Measurements from ENCODE around the gene TOP1.

Gene TOP1

DNA sequence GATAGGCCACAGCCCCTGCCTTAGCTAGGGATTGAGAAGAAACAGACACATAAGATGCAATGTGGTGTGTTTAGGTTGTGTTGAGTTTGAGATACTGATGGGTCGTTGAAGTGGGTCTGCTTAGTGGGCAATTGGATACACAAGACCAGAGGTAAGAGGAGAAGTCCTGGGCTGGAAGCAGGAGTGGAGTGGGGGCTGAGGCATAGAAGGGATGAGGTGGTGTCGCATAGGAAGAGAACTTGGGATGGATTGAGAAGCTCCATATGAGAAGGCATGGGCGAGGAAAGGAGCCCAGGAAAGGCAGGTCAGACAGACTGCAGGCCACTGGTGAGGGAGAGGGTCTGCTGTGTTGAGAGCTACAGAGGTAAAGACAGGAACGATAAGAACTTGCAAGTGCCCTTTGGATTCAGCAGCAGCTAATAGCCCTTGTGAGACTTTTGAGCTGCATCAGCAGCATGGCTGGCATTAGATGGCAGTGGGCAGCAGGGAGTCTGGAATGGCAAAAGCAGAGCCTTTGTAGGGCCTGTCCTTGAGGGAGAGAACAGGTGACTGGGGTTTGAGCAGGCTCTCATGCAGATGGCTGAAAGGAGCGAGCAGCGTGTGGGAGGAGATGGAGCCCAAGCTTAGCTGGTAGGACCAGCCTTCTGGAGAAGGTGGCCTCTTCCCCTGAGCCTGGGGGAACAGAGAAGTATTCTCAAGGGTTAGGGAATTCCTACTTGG, 141.9 kb downstream of the TOP1 start:
- peaks cover 0 to 98% of the 10 kb centered on the region in 2 experiments; a peak in 2 of 3 replicates for H3K36me3 ChIP-seq (ENCODE audit: control insufficient read depth in 2 of 2, insufficient read depth in 1 of 2, low read length in 2 of 2)
- TF ChIP-seq ZBTB8A (tag by site-specific recombination; IDR thresholded peaks at IDR 0.05) (no peak), ZNF76 (tag by site-specific recombination; IDR thresholded peaks at IDR 0.05; ENCODE audit: borderline replicate concordance, low read depth) (no peak), ZBTB17 (tag by site-specific recombination; IDR thresholded peaks at IDR 0.05) (peak; percentile 56), ZNF2 (tag by site-specific recombination; IDR thresholded peaks at IDR 0.05) (no peak), ZNF132 (tag by site-specific recombination; IDR thresholded peaks at IDR 0.05; ENCODE audit: borderline replicate concordance) (no peak)
- no peak overlapping the region for H3K27ac ChIP-seq (ENCODE audit: extremely low read depth, low read depth, low read length)
- H3K9me3 ChIP-seq (ENCODE audit: control insufficient read depth, insufficient read depth, low read depth, low read length): no peaks in the 10 kb centered on the region
- ChIA-PET CTCF (interaction anchor here (1.2 to 4.2 kb wide), 3 partner anchors 14 to 168 kb away, joined by 3 to 106 read pairs (median 6); partner anchors contain the start of gene LPIN3), POLR2A (no interaction called here)
- no peak overlapping the region for H3K4me3 ChIP-seq (ENCODE audit: low read depth, low read length)
- no peaks in the 10 kb centered on the region for H3K4me1 ChIP-seq (ENCODE audit: control insufficient read depth, insufficient read depth, low read length)

DNA sequence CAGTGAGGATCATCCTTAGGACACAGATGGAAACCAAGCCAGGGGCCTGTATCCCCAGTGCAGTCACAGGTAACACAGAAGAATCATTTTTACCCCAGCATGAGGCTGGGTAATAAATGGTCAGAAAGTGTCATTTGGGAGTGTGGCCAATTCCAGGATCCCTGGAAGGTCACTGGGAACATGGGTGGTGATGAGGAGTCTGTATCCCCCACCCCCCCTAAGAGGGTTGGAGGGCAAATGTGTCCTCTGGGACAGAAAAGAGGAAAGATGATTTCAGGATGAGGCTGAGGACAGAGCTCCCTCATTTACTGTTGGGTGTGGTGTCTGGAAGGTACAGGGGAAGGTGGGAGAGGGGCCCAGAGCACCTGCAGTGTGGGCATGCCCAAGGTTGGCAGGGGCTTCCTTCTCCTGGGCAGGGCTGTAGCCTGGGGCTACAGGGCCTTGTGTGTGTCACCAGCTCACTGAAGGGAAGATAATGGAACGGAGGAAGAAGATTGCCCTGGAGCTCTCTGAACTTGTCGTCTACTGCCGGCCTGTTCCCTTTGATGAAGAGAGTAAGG, 143.2 kb downstream of the TOP1 start:
- Histone ChIP-seq H3K4me1 (ENCODE audit: control insufficient read depth, insufficient read depth, low read length) (no peaks in the 10 kb centered on the region), H3K4me3 (ENCODE audit: low read depth, low read length) (no peak overlapping the region), H3K36me3 (ENCODE audit: control insufficient read depth in 2 of 2, insufficient read depth in 1 of 2, low read length in 2 of 2) (peaks cover 0 to 98% of the 10 kb centered on the region in 2 experiments; a peak in 2 of 3 replicates), H3K27ac (ENCODE audit: extremely low read depth, low read depth, low read length) (no peak overlapping the region), H3K9me3 (ENCODE audit: control insufficient read depth, insufficient read depth, low read depth, low read length) (no peaks in the 10 kb centered on the region)
- POLR2A ChIA-PET: interaction anchor here (2.0 kb wide), 1 partner anchor 169 kb away, joined by 8 read pairs; the partner anchor contains the start of gene LPIN3
- CTCF ChIA-PET: interaction anchor here (0.7 to 4.2 kb wide), 11 partner anchors 10 to 284 kb away, joined by 3 to 106 read pairs (median 10); partner anchors contain the start of gene LPIN3
- TF ChIP-seq ZNF133 (tag by site-specific recombination; IDR thresholded peaks at IDR 0.05) (no peak), ZNF202 (tag by site-specific recombination; IDR thresholded peaks at IDR 0.05; ENCODE audit: borderline replicate concordance) (no peak), ZNF292 (tag by site-specific recombination; IDR thresholded peaks at IDR 0.05; ENCODE audit: borderline replicate concordance, low read depth) (no peak), ZNF138 (tag by site-specific recombination; IDR thresholded peaks at IDR 0.05; ENCODE audit: borderline replicate concordance) (no peak), KLF8 (tag by site-specific recombination; IDR thresholded peaks at IDR 0.05) (no peak), ZFP3 (tag by site-specific recombination; IDR thresholded peaks at IDR 0.05; ENCODE audit: low read depth) (no peak), TCF7L2 (IDR thresholded peaks at IDR 0.05; ENCODE audit: borderline replicate concordance, low read depth, low read length) (no peak), ZNF155 (tag by site-specific recombination; IDR thresholded peaks at IDR 0.05) (no peak), ZNF529 (tag by site-specific recombination; IDR thresholded peaks at IDR 0.05; ENCODE audit: insufficient replicate concordance) (no peak), YY2 (tag by site-specific recombination; IDR thresholded peaks at IDR 0.05) (no peak), ZNF701 (tag by site-specific recombination; IDR thresholded peaks at IDR 0.05) (no peak)
- TF ChIP-seq, protein P1, sequence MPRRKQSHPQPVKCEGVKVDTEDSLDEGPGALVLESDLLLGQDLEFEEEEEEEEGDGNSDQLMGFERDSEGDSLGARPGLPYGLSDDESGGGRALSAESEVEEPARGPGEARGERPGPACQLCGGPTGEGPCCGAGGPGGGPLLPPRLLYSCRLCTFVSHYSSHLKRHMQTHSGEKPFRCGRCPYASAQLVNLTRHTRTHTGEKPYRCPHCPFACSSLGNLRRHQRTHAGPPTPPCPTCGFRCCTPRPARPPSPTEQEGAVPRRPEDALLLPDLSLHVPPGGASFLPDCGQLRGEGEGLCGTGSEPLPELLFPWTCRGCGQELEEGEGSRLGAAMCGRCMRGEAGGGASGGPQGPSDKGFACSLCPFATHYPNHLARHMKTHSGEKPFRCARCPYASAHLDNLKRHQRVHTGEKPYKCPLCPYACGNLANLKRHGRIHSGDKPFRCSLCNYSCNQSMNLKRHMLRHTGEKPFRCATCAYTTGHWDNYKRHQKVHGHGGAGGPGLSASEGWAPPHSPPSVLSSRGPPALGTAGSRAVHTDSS (tag by site-specific recombination; IDR thresholded peaks at IDR 0.05): no peak
- TF ChIP-seq, protein P2, sequence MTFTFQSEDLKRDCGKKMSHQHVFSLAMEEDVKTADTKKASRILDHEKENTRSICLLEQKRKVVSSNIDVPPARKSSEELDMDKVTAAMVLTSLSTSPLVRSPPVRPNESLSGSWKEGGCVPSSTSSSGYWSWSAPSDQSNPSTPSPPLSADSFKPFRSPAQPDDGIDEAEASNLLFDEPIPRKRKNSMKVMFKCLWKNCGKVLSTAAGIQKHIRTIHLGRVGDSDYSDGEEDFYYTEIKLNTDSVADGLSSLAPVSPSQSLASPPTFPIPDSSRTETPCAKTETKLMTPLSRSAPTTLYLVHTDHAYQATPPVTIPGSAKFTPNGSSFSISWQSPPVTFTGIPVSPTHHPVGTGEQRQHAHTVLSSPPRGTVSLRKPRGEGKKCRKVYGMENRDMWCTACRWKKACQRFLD (tag by site-specific recombination; IDR thresholded peaks at IDR 0.05): no peak
- TF ChIP-seq, protein P3, sequence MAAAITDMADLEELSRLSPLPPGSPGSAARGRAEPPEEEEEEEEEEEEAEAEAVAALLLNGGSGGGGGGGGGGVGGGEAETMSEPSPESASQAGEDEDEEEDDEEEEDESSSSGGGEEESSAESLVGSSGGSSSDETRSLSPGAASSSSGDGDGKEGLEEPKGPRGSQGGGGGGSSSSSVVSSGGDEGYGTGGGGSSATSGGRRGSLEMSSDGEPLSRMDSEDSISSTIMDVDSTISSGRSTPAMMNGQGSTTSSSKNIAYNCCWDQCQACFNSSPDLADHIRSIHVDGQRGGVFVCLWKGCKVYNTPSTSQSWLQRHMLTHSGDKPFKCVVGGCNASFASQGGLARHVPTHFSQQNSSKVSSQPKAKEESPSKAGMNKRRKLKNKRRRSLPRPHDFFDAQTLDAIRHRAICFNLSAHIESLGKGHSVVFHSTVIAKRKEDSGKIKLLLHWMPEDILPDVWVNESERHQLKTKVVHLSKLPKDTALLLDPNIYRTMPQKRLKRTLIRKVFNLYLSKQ (tag by site-specific recombination; IDR thresholded peaks at IDR 0.05; ENCODE audit: borderline replicate concordance): no peak

All from HEK293 (cell line).